Tibial artery (tissue), 4 donors: Measurements from ENCODE around the gene PFDN1.

Source experiments
- DNase-seq, 2 donors: peaks; one replicate each; pipeline ENCODE4 v3.0.0-alpha.2; 2019
- H3K27ac ChIP-seq, 2 donors: fragments of 200-600 bp; sonication (generic) in 1 of 2; 1 replicate in 1 of 2; 2 replicates in 1 of 2; pipeline ENCODE4 v1.5.1; 2018 to 2019; ENCODE audit warnings: mild to moderate bottlenecking in 1 of 2
- H3K27me3 ChIP-seq, 2 donors: fragments of 200-600 bp; sonication (generic) in 1 of 2; one replicate each; pipeline versions ENCODE4 v1.5.1 to v1.6.0; 2016 to 2019
- H3K36me3 ChIP-seq, 3 donors: fragments of 200-600 bp; sonication (generic) in 2 of 3; one replicate each; pipeline ENCODE4 v1.5.1; 2016 to 2019; ENCODE audit warnings: mild to moderate bottlenecking in 2 of 3
- H3K4me1 ChIP-seq, 4 donors: fragments of 200-600 bp; sonication (generic) in 2 of 4; 1 replicate in 3 of 4; 2 replicates in 1 of 4; pipeline ENCODE4 v1.5.1; 2016 to 2019
- H3K4me3 ChIP-seq, 2 donors: fragments of 200-600 bp; sonication (generic) in 1 of 2; 1 replicate in 1 of 2; 2 replicates in 1 of 2; pipeline ENCODE4 v1.5.1; 2018 to 2019; ENCODE audit warnings: mild to moderate bottlenecking in 2 of 2
- H3K9me3 ChIP-seq, 3 donors: fragments of 200-600 bp; sonication (generic) in 1 of 3; one replicate each; pipeline ENCODE4 v1.5.1; 2016 to 2019
- intact Hi-C: fragments of 100-400 bp; cut with DNase I; formaldehyde crosslinking; loops from one replicate; pipeline ENCODE4 v1.15.0; 2023; ENCODE audit warnings: low total_unique reads
- TF ChIP-seq, protein P1 (sequence below), 2 experiments: fragments of 200-600 bp in 1 of 2; fragments of 450-650 bp in 1 of 2; IDR thresholded peaks; one replicate each; pipeline ENCODE4 v1.5.1; 2017 to 2019; ENCODE audit warnings: antibody characterized with exemption in 2 of 2, mild to moderate bottlenecking in 1 of 2, moderate library complexity in 1 of 2

Gene PFDN1

DNA sequence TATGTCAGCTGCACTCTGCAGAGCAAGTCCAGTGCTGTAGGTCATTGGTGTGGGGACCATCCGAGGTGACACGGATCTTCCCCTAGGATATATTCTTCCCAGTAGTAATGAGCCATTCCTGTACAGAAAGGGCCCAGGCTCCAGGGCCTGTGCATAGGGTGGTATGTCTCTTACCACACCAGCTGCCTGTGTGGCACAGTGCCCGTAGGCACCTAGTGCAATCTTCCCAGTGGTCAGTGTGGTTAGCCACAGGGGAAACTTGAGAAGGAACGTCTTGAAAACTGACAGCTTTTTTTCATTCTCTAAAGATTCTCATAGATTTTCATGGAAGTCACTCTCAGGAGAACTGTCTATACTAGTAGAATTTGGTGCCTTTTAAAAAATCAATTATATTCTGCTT, 88.1 kb downstream of the PFDN1 start:
- H3K4me1 ChIP-seq: peaks cover 0 to 7% (median 3%) of the 10 kb centered on the region in 4 donors
- intact Hi-C loops: no loop called here
- no peak overlapping the region for H3K27ac ChIP-seq
- H3K36me3 ChIP-seq: peaks cover 0 to 8% (median 5%) of the 10 kb centered on the region in 3 donors
- no peak overlapping the region for H3K4me3 ChIP-seq
- no peak for DNase-seq
- no peaks in the 10 kb centered on the region for H3K9me3 ChIP-seq
- H3K27me3 ChIP-seq: no peaks in the 10 kb centered on the region
- TF ChIP-seq, protein P1, sequence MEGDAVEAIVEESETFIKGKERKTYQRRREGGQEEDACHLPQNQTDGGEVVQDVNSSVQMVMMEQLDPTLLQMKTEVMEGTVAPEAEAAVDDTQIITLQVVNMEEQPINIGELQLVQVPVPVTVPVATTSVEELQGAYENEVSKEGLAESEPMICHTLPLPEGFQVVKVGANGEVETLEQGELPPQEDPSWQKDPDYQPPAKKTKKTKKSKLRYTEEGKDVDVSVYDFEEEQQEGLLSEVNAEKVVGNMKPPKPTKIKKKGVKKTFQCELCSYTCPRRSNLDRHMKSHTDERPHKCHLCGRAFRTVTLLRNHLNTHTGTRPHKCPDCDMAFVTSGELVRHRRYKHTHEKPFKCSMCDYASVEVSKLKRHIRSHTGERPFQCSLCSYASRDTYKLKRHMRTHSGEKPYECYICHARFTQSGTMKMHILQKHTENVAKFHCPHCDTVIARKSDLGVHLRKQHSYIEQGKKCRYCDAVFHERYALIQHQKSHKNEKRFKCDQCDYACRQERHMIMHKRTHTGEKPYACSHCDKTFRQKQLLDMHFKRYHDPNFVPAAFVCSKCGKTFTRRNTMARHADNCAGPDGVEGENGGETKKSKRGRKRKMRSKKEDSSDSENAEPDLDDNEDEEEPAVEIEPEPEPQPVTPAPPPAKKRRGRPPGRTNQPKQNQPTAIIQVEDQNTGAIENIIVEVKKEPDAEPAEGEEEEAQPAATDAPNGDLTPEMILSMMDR (IDR thresholded peaks at IDR 0.05): no peak

- Histone ChIP-seq H3K4me1 (no peaks in the 10 kb centered on the region), H3K4me3 (no peak overlapping the region), H3K36me3 (peaks cover 0 to 8% (median 5%) of the 10 kb centered on the region in 3 donors), H3K9me3 (no peaks in the 10 kb centered on the region), H3K27me3 (no peaks in the 10 kb centered on the region), H3K27ac (no peak overlapping the region)
- intact Hi-C loops: no loop called here
- TF ChIP-seq, protein P1 (IDR thresholded peaks at IDR 0.05): no peak
- DNase-seq: no peak
Measured at GRCh38 chr5:140213370-140213983, 89.4 kb downstream of the PFDN1 start.

- Histone ChIP-seq H3K27me3 (no peaks in the 10 kb centered on the region), H3K9me3 (no peaks in the 10 kb centered on the region), H3K27ac (no peak overlapping the region), H3K36me3 (peaks cover 0 to 8% (median 5%) of the 10 kb centered on the region in 3 donors), H3K4me1 (no peaks in the 10 kb centered on the region), H3K4me3 (no peak overlapping the region)
- intact Hi-C loops: no loop called here
- no peak for DNase-seq
- TF ChIP-seq, protein P1 (IDR thresholded peaks at IDR 0.05): no peak
Measured at GRCh38 chr5:140208065-140208464, 94.8 kb downstream of the PFDN1 start.

DNA sequence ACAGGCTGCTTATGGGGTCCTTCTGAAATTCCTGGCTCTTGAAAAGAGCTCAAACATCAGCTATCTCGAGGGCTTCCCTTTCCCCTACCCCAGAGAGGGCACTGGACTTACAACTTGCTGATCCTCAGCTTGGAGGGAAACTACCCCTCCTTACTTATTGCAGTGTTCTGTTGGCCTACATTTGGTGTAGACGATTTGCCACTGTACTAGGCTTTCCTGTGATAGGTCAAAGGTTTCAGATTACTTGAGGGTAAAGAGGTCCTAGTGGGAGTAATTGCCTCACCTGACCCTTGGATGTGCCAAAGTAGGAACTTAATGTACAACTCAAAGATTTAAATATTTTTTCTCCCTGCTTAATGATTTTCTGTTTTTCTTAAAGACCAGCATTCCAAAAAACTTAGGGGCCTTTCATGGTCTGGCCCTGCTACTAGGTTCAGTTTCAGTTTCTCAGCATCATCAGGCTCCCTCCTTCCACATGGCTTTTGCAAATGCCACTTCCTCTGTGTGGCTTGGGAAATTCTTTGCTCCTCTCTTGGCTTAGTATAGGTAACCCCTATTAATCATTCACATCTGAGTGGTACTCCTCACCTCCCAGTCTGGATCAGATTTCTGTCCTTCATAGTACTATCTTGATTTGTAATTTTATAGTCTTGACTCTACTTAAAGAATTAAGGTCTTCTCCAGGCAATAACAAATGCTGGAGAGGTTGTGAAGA, 95.5 kb downstream of the PFDN1 start:
- Histone ChIP-seq H3K27ac (no peak overlapping the region), H3K36me3 (peaks cover 0 to 8% (median 5%) of the 10 kb centered on the region in 3 donors), H3K9me3 (no peaks in the 10 kb centered on the region), H3K27me3 (no peaks in the 10 kb centered on the region), H3K4me3 (no peak overlapping the region), H3K4me1 (no peaks in the 10 kb centered on the region)
- no peak for DNase-seq
- TF ChIP-seq, protein P1 (IDR thresholded peaks at IDR 0.05): no peak
- intact Hi-C loops: no loop called here

DNA sequence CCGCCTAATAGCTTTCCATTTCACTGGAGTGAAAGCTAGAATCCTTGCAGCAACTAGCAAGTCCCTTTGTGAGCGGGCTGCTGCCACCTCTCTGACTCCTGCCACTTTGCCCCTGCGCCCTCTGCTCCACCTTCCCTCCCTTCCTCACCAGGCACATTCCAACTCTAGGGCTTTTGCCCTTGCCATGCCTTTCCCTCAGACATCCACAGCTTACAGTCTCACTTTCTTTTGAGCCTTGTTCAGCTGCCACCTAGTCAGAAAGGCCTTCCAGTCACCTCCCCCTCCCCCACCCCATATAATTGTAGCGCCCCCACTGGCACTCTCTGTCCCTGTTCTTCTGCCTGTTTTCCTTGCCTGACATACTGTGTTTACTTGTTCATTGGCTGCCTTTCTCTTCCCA, 96.9 kb downstream of the PFDN1 start:
- Histone ChIP-seq H3K4me3 (no peak overlapping the region), H3K27ac (no peak overlapping the region), H3K4me1 (no peaks in the 10 kb centered on the region), H3K9me3 (no peaks in the 10 kb centered on the region), H3K27me3 (no peaks in the 10 kb centered on the region), H3K36me3 (no peaks in the 10 kb centered on the region)
- DNase-seq: no peak
- TF ChIP-seq, protein P1 (IDR thresholded peaks at IDR 0.05): no peak
- intact Hi-C loops: no loop called here
